Umbilical cord (tissue), 2 donors: Measurements from ENCODE around the gene CLIC6. TPM values are rescaled to one million over a fixed set of nuclear protein-coding genes. Genes with fewer than 3 reads are reported as not detected.
"Not testable (repeated sequence)": the region's sequence is repeated elsewhere in the genome, so short reads cannot be mapped to it uniquely, and the experiment has no call there.

Experiments used
- DNase-seq: peaks from one replicate; pipeline ENCODE4 v3.0.0-alpha.2; 2015; ENCODE audit warnings: low spot score
- total RNA-seq: library from RNA; depleted of rRNA; stranded (reverse); fragments of >200 nt; gene quantifications from one replicate; pipeline ENCODE4 v1.2.3, GENCODE V29; 2014; ENCODE audit warnings: low replicate concordance; ENCODE audit not compliant: insufficient read depth

CLIC6 gene
- total RNA-seq, 1 donor from 2014 or later, result 0.96 TPM

DNA sequence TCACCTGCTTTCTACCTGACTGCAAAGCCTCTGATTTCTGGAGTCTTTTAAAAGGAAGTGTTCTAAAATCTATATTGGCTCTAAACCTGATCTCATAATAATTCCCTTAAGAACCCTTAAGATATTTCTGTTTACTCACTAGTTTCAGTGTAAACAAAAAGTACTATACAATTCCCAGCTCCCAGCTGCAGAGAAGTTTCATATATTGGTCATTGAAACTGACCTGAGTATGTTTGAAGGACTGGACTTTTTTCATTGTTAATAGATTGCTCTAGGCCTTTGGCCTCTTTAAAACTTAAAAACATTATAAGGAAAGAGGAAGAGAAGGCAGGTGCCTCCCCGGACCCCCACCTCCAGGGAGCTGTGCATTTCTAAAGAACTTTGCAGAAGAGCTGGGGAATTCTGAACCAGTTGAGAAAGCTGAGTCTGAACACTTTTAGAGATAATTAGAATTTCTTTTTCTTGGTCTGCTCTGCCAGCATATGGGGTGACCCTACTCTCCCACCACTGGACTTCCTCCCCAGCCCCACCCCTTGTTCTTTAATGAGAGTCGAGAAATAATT lies 23.7 kb downstream of the CLIC6 start:
- no peak for DNase-seq

DNA sequence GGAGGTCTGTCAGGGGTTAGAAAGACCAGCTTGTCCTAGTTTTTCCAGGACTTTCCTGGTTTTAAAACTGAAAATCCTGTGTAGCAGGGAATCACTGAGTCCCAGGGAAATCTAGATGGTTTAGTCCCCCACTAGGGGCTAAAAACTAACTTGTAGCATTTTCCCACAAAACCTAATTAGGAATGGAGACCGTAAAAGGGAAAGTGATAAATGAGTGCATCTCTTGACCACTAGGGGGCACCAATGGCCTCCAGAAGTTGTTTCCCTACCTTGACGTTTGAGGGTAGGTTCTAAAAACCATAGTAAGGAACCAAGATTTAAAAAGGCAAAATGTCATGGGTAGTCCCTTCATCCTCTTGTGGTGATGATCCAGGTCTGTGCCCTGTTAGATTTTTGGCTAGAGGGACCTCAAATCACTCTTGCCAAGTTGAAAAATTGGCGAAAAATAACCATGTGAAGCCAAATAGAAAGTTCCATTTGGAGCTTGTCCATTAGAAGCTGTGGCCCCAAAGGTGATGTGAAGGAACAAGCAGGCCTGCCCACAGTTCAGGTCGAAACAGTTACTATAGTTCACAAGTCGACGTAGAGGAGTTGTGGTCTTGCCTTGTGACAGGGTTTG lies 24.5 kb downstream of the CLIC6 start:
- peak; percentile 66 for DNase-seq

DNA sequence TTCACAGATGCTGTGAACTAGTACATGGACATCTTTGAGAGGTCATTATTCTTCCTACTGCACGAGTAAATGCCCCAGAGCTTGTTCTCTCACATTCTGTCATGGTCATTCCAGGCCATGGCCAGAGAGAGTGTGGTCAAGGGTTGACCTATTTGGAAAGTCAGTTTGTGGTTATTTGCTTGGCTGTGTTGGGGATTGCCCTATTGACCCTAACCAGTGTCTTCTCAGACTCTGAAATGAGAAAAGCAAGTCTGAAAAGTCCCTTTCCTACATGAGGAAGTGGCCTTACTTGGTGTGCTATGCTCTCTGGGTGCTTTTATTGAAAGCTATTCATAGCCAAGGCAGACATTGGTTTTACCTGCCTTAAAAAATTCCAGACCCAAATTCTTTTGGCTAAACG lies 26.6 kb downstream of the CLIC6 start:
- no peak for DNase-seq

GRCh38 chr21:34696121-34696520 lies 27.3 kb downstream of the CLIC6 start:
- no peak for DNase-seq

GRCh38 chr21:34697826-34698225 lies 29.0 kb downstream of the CLIC6 start:
- no peak for DNase-seq

GRCh38 chr21:34698270-34699015 lies 29.6 kb downstream of the CLIC6 start:
- DNase-seq, result no peak

- DNase-seq, result no peak
Observed at GRCh38 chr21:34700605-34701004, 31.8 kb downstream of the CLIC6 start.

- no peak for DNase-seq
Observed at GRCh38 chr21:34701726-34702125, 32.9 kb downstream of the CLIC6 start.

GRCh38 chr21:34702341-34703170 lies 33.8 kb downstream of the CLIC6 start:
- DNase-seq, result peak; percentile 57

GRCh38 chr21:34703571-34703970 lies 34.8 kb downstream of the CLIC6 start:
- no peak for DNase-seq

GRCh38 chr21:34704119-34704518 lies 35.3 kb downstream of the CLIC6 start:
- no peak for DNase-seq

GRCh38 chr21:34705011-34705410 lies 36.2 kb downstream of the CLIC6 start:
- peak; percentile 61 for DNase-seq

DNA sequence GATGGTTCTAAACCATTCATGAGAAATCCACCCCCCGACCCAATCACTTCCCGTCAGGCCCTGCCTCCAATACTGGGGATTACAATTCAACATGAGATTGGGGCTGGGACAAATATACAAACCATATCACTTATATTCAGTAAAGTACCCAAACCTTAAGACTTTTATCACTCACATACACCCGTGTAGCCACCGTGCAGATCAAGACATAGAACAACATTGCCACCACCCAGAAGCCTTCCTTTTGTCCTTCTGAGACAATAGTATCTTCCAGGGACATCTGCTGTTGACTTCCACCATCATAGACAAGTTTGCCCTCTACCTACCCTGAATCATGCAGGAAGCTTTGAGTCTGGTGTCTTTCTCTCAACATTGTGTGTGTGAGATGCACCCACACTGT lies 37.5 kb downstream of the CLIC6 start:
- no peak for DNase-seq

- DNase-seq, result no peak
Observed at GRCh38 chr21:34707876-34708325, 39.1 kb downstream of the CLIC6 start.

DNA sequence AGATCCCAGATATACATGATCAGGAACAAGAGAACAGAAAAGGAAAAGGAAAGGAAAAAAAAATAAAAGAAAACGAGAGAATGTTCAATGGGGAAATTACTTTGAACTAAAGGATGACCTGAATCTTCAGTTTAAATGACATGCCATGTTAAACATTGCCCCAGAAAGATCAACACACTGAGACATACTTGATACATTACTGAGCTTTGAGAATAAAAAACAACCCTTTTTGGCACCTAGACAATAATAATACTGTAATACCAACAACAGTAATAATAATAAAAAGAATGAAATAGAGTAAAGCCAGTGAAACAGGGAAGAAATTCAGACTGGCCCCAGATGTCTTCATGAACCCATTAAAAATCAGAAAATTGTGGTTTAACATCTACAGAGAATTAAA lies 44.8 kb downstream of the CLIC6 start:
- DNase-seq, result no peak

DNA sequence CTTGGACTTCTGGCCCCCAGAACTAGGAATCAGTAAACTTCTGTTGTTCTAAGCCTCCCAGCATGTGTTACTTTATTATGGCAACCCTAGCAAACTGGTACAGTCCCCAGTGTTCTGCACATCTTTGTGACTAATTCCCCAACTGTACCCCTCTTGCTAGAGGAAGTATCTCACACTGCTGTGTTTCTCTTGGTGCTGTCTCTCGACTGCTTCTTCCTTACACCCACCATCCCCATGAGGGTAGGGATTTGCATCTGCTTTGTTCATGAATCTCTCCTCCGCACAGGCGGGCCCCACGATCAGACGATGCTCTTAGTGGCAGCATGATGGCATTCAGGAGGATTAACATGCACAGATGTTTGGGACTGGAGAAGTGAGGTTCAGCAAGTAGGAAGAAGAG lies 46.7 kb downstream of the CLIC6 start:
- no peak for DNase-seq

- DNase-seq, result no peak
Observed at GRCh38 chr21:34715985-34716596, 47.3 kb downstream of the CLIC6 start.

- not testable (repeated sequence) for DNase-seq
Observed at GRCh38 chr21:34718529-34718928, 49.7 kb downstream of the CLIC6 start.

DNA sequence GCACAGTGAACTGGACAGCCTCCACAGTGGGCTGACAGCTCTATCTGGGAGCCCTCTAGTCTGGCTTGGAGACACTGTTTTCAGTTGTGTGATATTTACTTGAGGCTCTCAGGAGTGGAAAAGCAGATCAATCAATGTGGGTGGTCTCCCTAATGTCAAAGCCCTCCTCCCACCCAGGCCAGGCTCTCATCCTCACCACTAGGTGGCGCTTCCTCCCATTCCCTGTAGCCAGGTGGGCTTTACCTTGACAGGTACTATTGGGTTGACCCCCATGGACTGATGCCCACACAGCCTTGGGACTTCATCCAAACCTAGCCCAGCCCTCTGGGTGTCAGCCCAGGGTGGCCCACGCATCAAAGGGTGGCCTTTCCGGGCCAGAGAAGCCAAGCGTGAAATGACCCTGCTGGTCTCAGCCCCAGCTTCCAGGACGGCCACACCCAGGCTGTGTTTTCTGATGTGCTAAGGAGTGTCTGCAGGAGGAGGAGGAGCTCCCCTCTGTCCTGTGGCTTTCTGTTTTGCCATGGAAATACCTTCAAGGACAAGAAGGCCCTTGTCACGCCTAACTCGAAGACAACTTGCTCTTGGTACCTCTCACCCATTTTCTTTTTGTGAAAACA lies 54.0 kb downstream of the CLIC6 start:
- no peak for DNase-seq

- peak; percentile 65 for DNase-seq
Observed at GRCh38 chr21:34724131-34724856, 55.5 kb downstream of the CLIC6 start.

- DNase-seq, result no peak
Observed at GRCh38 chr21:34724857-34725195, 56.0 kb downstream of the CLIC6 start.
